GM10266 (cell line): ENCODE measurements around the gene ARSG.
"Not testable (repeated sequence)": the region's sequence is repeated elsewhere in the genome, so short reads cannot be mapped to it uniquely, and the experiment has no call there.

Source experiments
- DNase-seq: peaks from one replicate; pipeline ENCODE4 v3.0.0; 2012; ENCODE audit errors: extremely low spot score
- CTCF ChIP-seq: IDR thresholded peaks from 2 replicates; pipeline ENCODE4 v1.5.1; 2012; ENCODE audit warnings: mild to moderate bottlenecking, low read depth; ENCODE audit not compliant: control insufficient read depth, insufficient read depth; ENCODE audit errors: missing control alignments

Gene ARSG

GRCh38 chr17:68356949-68357455 lies 65.7 kb downstream of the ARSG start:
- DNase-seq = no peak
- no peak for TF ChIP-seq CTCF

GRCh38 chr17:68357886-68358285 lies 66.6 kb downstream of the ARSG start:
- DNase-seq = no peak
- no peak for TF ChIP-seq CTCF

GRCh38 chr17:68359791-68360535 lies 68.7 kb downstream of the ARSG start:
- no peak for DNase-seq
- TF ChIP-seq CTCF = no peak

- TF ChIP-seq CTCF = no peak
- no peak for DNase-seq
Observed at GRCh38 chr17:68365469-68365868, 74.2 kb downstream of the ARSG start.

- no peak for TF ChIP-seq CTCF
- DNase-seq = no peak
Observed at GRCh38 chr17:68368387-68368786, 77.1 kb downstream of the ARSG start.

GRCh38 chr17:68375566-68375965 lies 84.3 kb downstream of the ARSG start:
- no peak for DNase-seq
- no peak for TF ChIP-seq CTCF

GRCh38 chr17:68376178-68376577 lies 84.9 kb downstream of the ARSG start:
- not testable (repeated sequence) for DNase-seq
